GM12878 (cell line): Measurements from ENCODE around the gene SOCS1. TPM values are rescaled to one million over a fixed set of nuclear protein-coding genes. Genes with fewer than 3 reads are reported as not detected.
A peak's percentile ranks its signal among the peaks of the same experiment; 100 is the strongest.

Source experiments
- BHLHE40 ChIP-seq, 2 experiments: fragments of 450-650 bp in 1 of 2; IDR thresholded peaks; 2 replicates each; pipeline ENCODE4 v1.6.1; 2011 to 2017; ENCODE audit warnings: low read depth in 2 of 2, borderline replicate concordance in 1 of 2, improper control_type of control experiment in 1 of 2, low read length in 1 of 2, mild to moderate bottlenecking in 1 of 2
- DPF2 ChIP-seq: fragments of 450-650 bp; IDR thresholded peaks from 2 replicates; pipeline ENCODE4 v1.6.1; 2017; ENCODE audit warnings: mild to moderate bottlenecking
- FOS ChIP-seq: IDR thresholded peaks from 3 replicates; pipeline ENCODE4 v1.6.1; 2011; ENCODE audit warnings: borderline replicate concordance; ENCODE audit not compliant: insufficient read length; ENCODE audit errors: extremely low read depth
- IKZF1 ChIP-seq: fragments of 450-650 bp; conservative IDR thresholded peaks from 2 replicates; pipeline ENCODE4 v1.6.1; 2017; ENCODE audit warnings: antibody characterized with exemption, mild to moderate bottlenecking
- IRF4 ChIP-seq: IDR thresholded peaks from 2 replicates; pipeline ENCODE4 v1.6.1; 2011; ENCODE audit warnings: low read depth, low read length
- KLF5 ChIP-seq: fragments of 450-650 bp; IDR thresholded peaks from 2 replicates; pipeline ENCODE4 v1.6.1; 2014; ENCODE audit warnings: mild to moderate bottlenecking; ENCODE audit not compliant: partially characterized antibody
- MLLT1 ChIP-seq: fragments of 450-650 bp; IDR thresholded peaks from 2 replicates; pipeline ENCODE4 v1.6.1; 2016; ENCODE audit warnings: mild to moderate bottlenecking
- PAX5 ChIP-seq: IDR thresholded peaks from 2 replicates; pipeline ENCODE4 v1.6.1; 2011; ENCODE audit warnings: low read depth, low read length, borderline replicate concordance
- RB1 ChIP-seq: fragments of 450-650 bp; formaldehyde crosslinking; IDR thresholded peaks from 2 replicates; pipeline ENCODE4 v1.6.1; 2017; ENCODE audit warnings: mild to moderate bottlenecking, borderline replicate concordance
- REST ChIP-seq: IDR thresholded peaks from 2 replicates; pipeline ENCODE4 v1.6.1; 2012; ENCODE audit warnings: mild to moderate bottlenecking, low read depth, low read length
- SMAD5 ChIP-seq: IDR thresholded peaks from 2 replicates; pipeline ENCODE4 v1.6.1; 2016; ENCODE audit warnings: antibody characterized with exemption, low read depth
- SP1 ChIP-seq: IDR thresholded peaks from one replicate; pipeline ENCODE4 v1.6.1; 2011; ENCODE audit warnings: low read depth, low read length
- SUZ12 ChIP-seq: fragments of 200-600 bp; sonication (generic); IDR thresholded peaks from one replicate; pipeline ENCODE4 v1.6.1; 2018; ENCODE audit warnings: antibody characterized with exemption, mild to moderate bottlenecking; ENCODE audit not compliant: unreplicated experiment
- ZNF592 ChIP-seq: fragments of 450-650 bp; IDR thresholded peaks from 2 replicates; pipeline ENCODE4 v1.6.1; 2017; ENCODE audit warnings: mild to moderate bottlenecking, moderate library complexity
- polyA plus RNA-seq, 11 experiments: library from polyadenylated mRNA; depleted of rRNA in 4 of 11; unstranded in 6 of 11; stranded (reverse) in 5 of 11; fragments of >200 nt; fragmentation: Nextera tagmentation in 4 of 11; fragmentation: Illumina TruSeq in 1 of 11; extraction: Ambion mirVana in 4 of 11; extraction: Trizol in 1 of 11; gene quantifications; 1 replicate in 1 of 11; 2 replicates in 10 of 11; pipeline versions ENCODE4 v1.2.1 to v1.2.3, GENCODE V29; 2011 to 2016; ENCODE audit warnings: inconsistent platforms in 2 of 11, missing spikeins in 2 of 11, low read depth in 1 of 11
- total RNA-seq, 4 experiments: library from RNA; depleted of rRNA in 3 of 4; stranded (reverse); fragments of >200 nt in 3 of 4; fragmentation: Illumina TruSeq in 1 of 4; extraction: Trizol in 1 of 4; gene quantifications; 2 replicates each; pipeline versions ENCODE4 v1.2.1 to v1.2.3, GENCODE V29; 2013 to 2021
- TF ChIP-seq, protein P1 (sequence below): fragments of 450-650 bp; IDR thresholded peaks from 2 replicates; pipeline ENCODE4 v1.6.1; 2017; ENCODE audit warnings: mild to moderate bottlenecking, moderate library complexity

The SOCS1 gene
- total and polyA plus RNA-seq, 10 of the 15 experiments (the other 5 are each of a cell fraction or from before 2014, with no cell fraction given): 0.42 to 39.8 (median 11.2) TPM

DNA sequence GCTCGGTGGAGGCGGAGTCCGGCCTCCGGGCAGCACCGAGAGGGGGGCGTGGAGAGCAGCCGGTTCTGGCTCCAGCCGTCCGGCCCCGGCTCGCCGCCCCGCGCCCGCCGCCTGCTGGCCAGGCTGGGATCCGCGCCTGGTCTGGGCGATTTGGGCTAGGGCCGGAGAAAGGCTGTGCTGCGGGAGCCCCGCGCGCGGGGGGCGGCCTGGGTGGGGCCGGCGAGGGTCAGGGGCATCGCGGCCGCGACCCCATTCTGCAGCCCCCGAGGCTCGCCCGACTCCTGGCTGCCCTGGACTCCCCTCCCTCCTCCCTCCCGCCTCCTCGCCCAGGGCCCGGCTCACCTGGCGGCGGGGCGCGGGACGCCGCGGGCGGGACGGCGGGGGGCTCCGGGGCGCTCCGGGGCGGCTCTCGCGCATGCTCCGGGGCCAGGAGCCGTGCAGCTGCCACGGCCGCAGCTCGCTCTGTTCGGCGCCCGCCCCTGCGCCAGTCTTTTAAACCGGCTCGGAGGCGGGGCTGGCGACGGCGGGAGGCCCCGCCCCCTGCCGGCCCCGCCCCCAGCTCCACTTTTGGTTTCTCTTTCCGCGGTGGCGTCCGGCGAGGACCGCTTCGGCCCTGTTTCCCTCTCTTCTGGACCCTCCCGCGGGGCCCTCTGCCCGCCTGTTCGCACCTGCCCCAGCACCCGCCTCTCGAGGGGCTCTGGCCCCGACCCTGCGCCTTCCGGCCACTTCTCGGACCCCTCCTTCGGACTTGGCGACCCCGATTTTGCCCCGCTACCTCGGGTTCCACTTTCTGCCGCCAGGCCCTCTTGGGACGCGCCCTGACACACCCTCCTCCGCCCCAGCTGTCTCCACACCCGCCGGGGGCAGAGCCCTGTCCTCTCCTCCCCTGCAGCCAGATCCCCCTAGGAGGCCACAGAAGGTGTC lies at the start of gene SOCS1 (continued):
- peak; percentile 71 for TF ChIP-seq MLLT1
- peak in 1 of 2 experiments; percentile 74; a peak in 2 of 4 replicates for TF ChIP-seq BHLHE40 (IDR thresholded peaks at IDR 0.05; ENCODE audit: borderline replicate concordance in 1 of 2, low read depth in 2 of 2, low read length in 1 of 2)
- peak; percentile 75; the same call in 1 of the 2 replicates for TF ChIP-seq ZNF592
- peak; percentile 72 for TF ChIP-seq RB1
- TF ChIP-seq SP1: peak; percentile 32
- peak; percentile 93 for TF ChIP-seq DPF2
- TF ChIP-seq KLF5: peak; percentile 51
- TF ChIP-seq IRF4: 0 out of 2 replicates have a peak, but pooled peaks have one; percentile 18
- TF ChIP-seq IKZF1: peak; percentile 84
- peak; percentile 87; the same call in 1 of the 2 replicates for TF ChIP-seq SMAD5
- TF ChIP-seq, protein P1, sequence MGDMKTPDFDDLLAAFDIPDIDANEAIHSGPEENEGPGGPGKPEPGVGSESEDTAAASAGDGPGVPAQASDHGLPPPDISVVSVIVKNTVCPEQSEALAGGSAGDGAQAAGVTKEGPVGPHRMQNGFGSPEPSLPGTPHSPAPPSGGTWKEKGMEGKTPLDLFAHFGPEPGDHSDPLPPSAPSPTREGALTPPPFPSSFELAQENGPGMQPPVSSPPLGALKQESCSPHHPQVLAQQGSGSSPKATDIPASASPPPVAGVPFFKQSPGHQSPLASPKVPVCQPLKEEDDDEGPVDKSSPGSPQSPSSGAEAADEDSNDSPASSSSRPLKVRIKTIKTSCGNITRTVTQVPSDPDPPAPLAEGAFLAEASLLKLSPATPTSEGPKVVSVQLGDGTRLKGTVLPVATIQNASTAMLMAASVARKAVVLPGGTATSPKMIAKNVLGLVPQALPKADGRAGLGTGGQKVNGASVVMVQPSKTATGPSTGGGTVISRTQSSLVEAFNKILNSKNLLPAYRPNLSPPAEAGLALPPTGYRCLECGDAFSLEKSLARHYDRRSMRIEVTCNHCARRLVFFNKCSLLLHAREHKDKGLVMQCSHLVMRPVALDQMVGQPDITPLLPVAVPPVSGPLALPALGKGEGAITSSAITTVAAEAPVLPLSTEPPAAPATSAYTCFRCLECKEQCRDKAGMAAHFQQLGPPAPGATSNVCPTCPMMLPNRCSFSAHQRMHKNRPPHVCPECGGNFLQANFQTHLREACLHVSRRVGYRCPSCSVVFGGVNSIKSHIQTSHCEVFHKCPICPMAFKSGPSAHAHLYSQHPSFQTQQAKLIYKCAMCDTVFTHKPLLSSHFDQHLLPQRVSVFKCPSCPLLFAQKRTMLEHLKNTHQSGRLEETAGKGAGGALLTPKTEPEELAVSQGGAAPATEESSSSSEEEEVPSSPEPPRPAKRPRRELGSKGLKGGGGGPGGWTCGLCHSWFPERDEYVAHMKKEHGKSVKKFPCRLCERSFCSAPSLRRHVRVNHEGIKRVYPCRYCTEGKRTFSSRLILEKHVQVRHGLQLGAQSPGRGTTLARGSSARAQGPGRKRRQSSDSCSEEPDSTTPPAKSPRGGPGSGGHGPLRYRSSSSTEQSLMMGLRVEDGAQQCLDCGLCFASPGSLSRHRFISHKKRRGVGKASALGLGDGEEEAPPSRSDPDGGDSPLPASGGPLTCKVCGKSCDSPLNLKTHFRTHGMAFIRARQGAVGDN: peak; percentile 96
- peak; percentile 50; the same call in 1 of the 2 replicates for TF ChIP-seq REST
- TF ChIP-seq SUZ12: no peak
- no peak for TF ChIP-seq FOS
- peak; percentile 68; the same call in 1 of the 2 replicates for TF ChIP-seq PAX5
